IPS DF 4.7 (cell line): ENCODE data around the gene NCOA5.
"Not testable (repeated sequence)": the region's sequence is repeated elsewhere in the genome, so short reads cannot be mapped to it uniquely, and the experiment has no call there.

Experiments
- DNase-seq: peaks from one replicate; pipeline ENCODE4 v3.0.0-alpha.2; 2013; ENCODE audit warnings: low spot score; ENCODE audit errors: extremely low read depth

Gene NCOA5

GRCh38 chr20:46093531-46093930, 3.8 kb upstream of the NCOA5 start:
- no peak for DNase-seq

- DNase-seq = not testable (repeated sequence)
Observed at GRCh38 chr20:46091622-46092535, 2.1 kb upstream of the NCOA5 start.

- DNase-seq = no peak
Observed at GRCh38 chr20:46089167-46089416, 670 bp downstream of the NCOA5 start.

- DNase-seq = no peak
Observed at GRCh38 chr20:46088409-46089166, 1.2 kb downstream of the NCOA5 start.

- no peak for DNase-seq
Observed at GRCh38 chr20:46087161-46087560, 2.6 kb downstream of the NCOA5 start.

GRCh38 chr20:46085179-46085851, 4.4 kb downstream of the NCOA5 start:
- no peak for DNase-seq

- DNase-seq = no peak
Observed at GRCh38 chr20:46084805-46085178, 5.0 kb downstream of the NCOA5 start.

GRCh38 chr20:46083531-46084061, 6.2 kb downstream of the NCOA5 start:
- no peak for DNase-seq

GRCh38 chr20:46083101-46083500, 6.7 kb downstream of the NCOA5 start:
- DNase-seq = no peak

- no peak for DNase-seq
Observed at GRCh38 chr20:46081074-46081473, 8.7 kb downstream of the NCOA5 start.

GRCh38 chr20:46078954-46079353, 10.8 kb downstream of the NCOA5 start:
- DNase-seq = no peak

GRCh38 chr20:46077642-46078305, 12.0 kb downstream of the NCOA5 start:
- no peak for DNase-seq

GRCh38 chr20:46076806-46077205, 13.0 kb downstream of the NCOA5 start:
- DNase-seq = no peak

- DNase-seq = no peak
Observed at GRCh38 chr20:46074006-46074405, 15.8 kb downstream of the NCOA5 start.

- DNase-seq = no peak
Observed at GRCh38 chr20:46073443-46073842, 16.3 kb downstream of the NCOA5 start.

- DNase-seq = no peak
Observed at GRCh38 chr20:46073024-46073423, 16.7 kb downstream of the NCOA5 start.

GRCh38 chr20:46071573-46071972, 18.2 kb downstream of the NCOA5 start:
- no peak for DNase-seq

- no peak for DNase-seq
Observed at GRCh38 chr20:46070215-46070900, 19.4 kb downstream of the NCOA5 start.

- no peak for DNase-seq
Observed at GRCh38 chr20:46065691-46066090, 24.1 kb downstream of the NCOA5 start.

GRCh38 chr20:46065006-46065405, 24.8 kb downstream of the NCOA5 start:
- no peak for DNase-seq

- DNase-seq = no peak
Observed at GRCh38 chr20:46063652-46064054, 26.1 kb downstream of the NCOA5 start.
